ENCODE measurements around the gene MYO10. TPM values are rescaled to one million over a fixed set of nuclear protein-coding genes. Genes with fewer than 3 reads are reported as not detected.
A peak's percentile ranks its signal among the peaks of the same experiment; 100 is the strongest.

Gene MYO10
- total RNA-seq, 4 donors from 2014 or later, result 30.6 to 55.9 (median 38.2) TPM

- no peak for TF ChIP-seq CTCF (IDR thresholded peaks at IDR 0.05)
- no peak for TF ChIP-seq POLR2A (IDR thresholded peaks at IDR 0.05)
- no peak for TF ChIP-seq EP300 (IDR thresholded peaks at IDR 0.05)
- no peak for DNase-seq (ENCODE audit: low spot score in 2 of 2)
- Histone ChIP-seq H3K36me3 (no peaks in the 10 kb centered on the region), H3K4me3 (peak overlapping the region in 1 of 4 donors; percentile 10), H3K9me3 (no peaks in the 10 kb centered on the region), H3K4me1 (no peaks in the 10 kb centered on the region), H3K27ac (no peak overlapping the region), H3K27me3 (no peaks in the 10 kb centered on the region)
- WGBS, 2 donors, result 53 to 57% methylated on average over 15 of the region's 15 CpGs
Measured at GRCh38 chr5:16826379-16827125, 109.5 kb downstream of the MYO10 start.

GRCh38 chr5:16819522-16820167 is 116.4 kb downstream of the MYO10 start:
- no peaks in the 10 kb centered on the region for H3K27me3 ChIP-seq
- H3K27ac ChIP-seq, result peak overlapping the region in 1 of 4 donors; percentile 64
- no peak for TF ChIP-seq CTCF (IDR thresholded peaks at IDR 0.05)
- TF ChIP-seq EP300 (IDR thresholded peaks at IDR 0.05), result no peak
- TF ChIP-seq POLR2A (IDR thresholded peaks at IDR 0.05), result no peak
- DNase-seq (ENCODE audit: low spot score in 2 of 2), result no peak
- H3K4me3 ChIP-seq, result no peak overlapping the region
- no peaks in the 10 kb centered on the region for H3K36me3 ChIP-seq
- H3K4me1 ChIP-seq, result peaks cover 0 to 8% (median 0%) of the 10 kb centered on the region in 4 donors
- H3K9me3 ChIP-seq, result no peaks in the 10 kb centered on the region
- WGBS, 2 donors, result 70 to 72% methylated on average over 4 of the region's 4 CpGs

GRCh38 chr5:16815432-16815831 is 120.7 kb downstream of the MYO10 start:
- 82 to 85% methylated on average over 3 of the region's 3 CpGs for WGBS, 2 donors
- H3K36me3 ChIP-seq, result no peaks in the 10 kb centered on the region
- no peaks in the 10 kb centered on the region for H3K27me3 ChIP-seq
- no peak overlapping the region for H3K27ac ChIP-seq
- no peaks in the 10 kb centered on the region for H3K9me3 ChIP-seq
- peaks cover 0 to 14% (median 0%) of the 10 kb centered on the region in 4 donors for H3K4me1 ChIP-seq
- H3K4me3 ChIP-seq, result no peak overlapping the region
- TF ChIP-seq POLR2A (IDR thresholded peaks at IDR 0.05), result no peak
- TF ChIP-seq CTCF (IDR thresholded peaks at IDR 0.05), result no peak
- no peak for TF ChIP-seq EP300 (IDR thresholded peaks at IDR 0.05)
- no peak for DNase-seq (ENCODE audit: low spot score in 2 of 2)

GRCh38 chr5:16812911-16813310 is 123.2 kb downstream of the MYO10 start:
- WGBS, 2 donors, result 80 to 85% methylated on average over 4 of the region's 4 CpGs
- Histone ChIP-seq H3K27me3 (no peaks in the 10 kb centered on the region), H3K27ac (peak overlapping the region in 1 of 4 donors; percentile 15), H3K9me3 (no peaks in the 10 kb centered on the region), H3K4me3 (no peak overlapping the region), H3K36me3 (no peaks in the 10 kb centered on the region), H3K4me1 (peaks cover 0 to 23% (median 3%) of the 10 kb centered on the region in 4 donors)
- DNase-seq (ENCODE audit: low spot score in 2 of 2), result no peak
- TF ChIP-seq POLR2A (IDR thresholded peaks at IDR 0.05) (no peak), EP300 (IDR thresholded peaks at IDR 0.05) (no peak), CTCF (IDR thresholded peaks at IDR 0.05) (no peak)

- Histone ChIP-seq H3K4me1 (peaks cover 0 to 23% (median 3%) of the 10 kb centered on the region in 4 donors), H3K36me3 (no peaks in the 10 kb centered on the region), H3K27me3 (no peaks in the 10 kb centered on the region), H3K9me3 (no peaks in the 10 kb centered on the region), H3K4me3 (no peak overlapping the region), H3K27ac (peak overlapping the region in 1 of 4 donors; percentile 15)
- TF ChIP-seq CTCF (IDR thresholded peaks at IDR 0.05), result no peak
- no peak for TF ChIP-seq EP300 (IDR thresholded peaks at IDR 0.05)
- no peak for TF ChIP-seq POLR2A (IDR thresholded peaks at IDR 0.05)
- WGBS, 2 donors, result 51 to 63% methylated on average over 3 of the region's 3 CpGs
- DNase-seq (ENCODE audit: low spot score in 2 of 2), result no peak
Measured at GRCh38 chr5:16812448-16812847, 123.6 kb downstream of the MYO10 start.

Measured in tibial nerve (tissue), 4 donors.